Brain pericyte (primary cell): Measurements from ENCODE around the gene SH3PXD2A.

Source experiments
- DNase-seq: peaks from one replicate; pipeline ENCODE4 v3.0.0-alpha.2; 2012; ENCODE audit warnings: low read depth, low spot score

Gene SH3PXD2A

GRCh38 chr10:103706762-103707161 is 148.6 kb downstream of the SH3PXD2A start:
- DNase-seq = no peak

GRCh38 chr10:103706047-103706446 is 149.3 kb downstream of the SH3PXD2A start:
- no peak for DNase-seq

- DNase-seq = no peak
These were observed 151.1 kb downstream of the SH3PXD2A start for GRCh38 chr10:103703941-103704919.

GRCh38 chr10:103701380-103702222 is 153.8 kb downstream of the SH3PXD2A start:
- DNase-seq = no peak

GRCh38 chr10:103700436-103700715 is 155.0 kb downstream of the SH3PXD2A start:
- no peak for DNase-seq

GRCh38 chr10:103699611-103700435 is 155.6 kb downstream of the SH3PXD2A start:
- DNase-seq = no peak

GRCh38 chr10:103698266-103698665 is 157.1 kb downstream of the SH3PXD2A start:
- DNase-seq = no peak

GRCh38 chr10:103697787-103698186 is 157.6 kb downstream of the SH3PXD2A start:
- no peak for DNase-seq

- no peak for DNase-seq
These were observed 158.8 kb downstream of the SH3PXD2A start for GRCh38 chr10:103696411-103697145.

- no peak for DNase-seq
These were observed 159.3 kb downstream of the SH3PXD2A start for GRCh38 chr10:103696094-103696410.

GRCh38 chr10:103695584-103696005 is 159.8 kb downstream of the SH3PXD2A start:
- DNase-seq = no peak

GRCh38 chr10:103693812-103694205 is 161.6 kb downstream of the SH3PXD2A start:
- DNase-seq = no peak

GRCh38 chr10:103692952-103693811 is 162.2 kb downstream of the SH3PXD2A start:
- no peak for DNase-seq

- no peak for DNase-seq
These were observed 162.9 kb downstream of the SH3PXD2A start for GRCh38 chr10:103692436-103692951.

GRCh38 chr10:103691723-103692435 is 163.5 kb downstream of the SH3PXD2A start:
- DNase-seq = no peak

- DNase-seq = no peak
These were observed 164.1 kb downstream of the SH3PXD2A start for GRCh38 chr10:103691267-103691666.

- DNase-seq = no peak
These were observed 165.1 kb downstream of the SH3PXD2A start for GRCh38 chr10:103690281-103690680.

- DNase-seq = no peak
These were observed 166.9 kb downstream of the SH3PXD2A start for GRCh38 chr10:103688491-103688890.

GRCh38 chr10:103687718-103688117 is 167.7 kb downstream of the SH3PXD2A start:
- no peak for DNase-seq
